Stimulated activated CD8-positive, alpha-beta memory T cell treated with anti-CD3 and anti-CD28 coated beads, Interleukin-2, amount 100 ng/mL, for 48 hours (primary cell): Measurements from ENCODE around the gene FOXO4.

ENCODE experiments used
- DNase-seq, 2 donors: peaks; one replicate each; pipeline ENCODE4 v3.0.0-alpha.2; 2020; ENCODE audit warnings: low read depth in 2 of 2

Gene FOXO4

GRCh38 chrX:71098951-71099506 lies 3.4 kb downstream of the FOXO4 start:
- no peak for DNase-seq

DNA sequence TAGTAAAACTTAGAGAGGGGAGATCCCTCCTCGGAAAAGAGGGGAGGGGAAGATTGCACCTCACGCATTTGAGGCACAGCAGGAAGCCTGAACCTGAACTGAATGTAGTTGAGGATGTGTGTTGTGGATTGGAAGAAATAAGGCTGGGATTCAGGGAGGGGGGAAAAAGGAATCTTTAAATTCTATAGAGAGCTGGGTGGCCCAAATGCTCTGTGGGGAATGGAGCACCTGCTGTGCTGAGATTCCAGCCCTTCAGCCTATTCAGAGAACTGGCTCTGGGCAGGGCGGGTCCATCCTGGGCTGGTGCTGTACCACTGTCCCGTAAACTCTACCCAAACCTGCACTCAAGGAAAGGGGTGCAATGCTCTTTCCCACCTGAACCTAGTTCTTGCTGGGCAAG lies 4.1 kb downstream of the FOXO4 start:
- DNase-seq: no peak

- DNase-seq: no peak
Observed at GRCh38 chrX:71100581-71101505, 5.2 kb downstream of the FOXO4 start.

GRCh38 chrX:71102292-71102691 lies 6.6 kb downstream of the FOXO4 start:
- no peak for DNase-seq

DNA sequence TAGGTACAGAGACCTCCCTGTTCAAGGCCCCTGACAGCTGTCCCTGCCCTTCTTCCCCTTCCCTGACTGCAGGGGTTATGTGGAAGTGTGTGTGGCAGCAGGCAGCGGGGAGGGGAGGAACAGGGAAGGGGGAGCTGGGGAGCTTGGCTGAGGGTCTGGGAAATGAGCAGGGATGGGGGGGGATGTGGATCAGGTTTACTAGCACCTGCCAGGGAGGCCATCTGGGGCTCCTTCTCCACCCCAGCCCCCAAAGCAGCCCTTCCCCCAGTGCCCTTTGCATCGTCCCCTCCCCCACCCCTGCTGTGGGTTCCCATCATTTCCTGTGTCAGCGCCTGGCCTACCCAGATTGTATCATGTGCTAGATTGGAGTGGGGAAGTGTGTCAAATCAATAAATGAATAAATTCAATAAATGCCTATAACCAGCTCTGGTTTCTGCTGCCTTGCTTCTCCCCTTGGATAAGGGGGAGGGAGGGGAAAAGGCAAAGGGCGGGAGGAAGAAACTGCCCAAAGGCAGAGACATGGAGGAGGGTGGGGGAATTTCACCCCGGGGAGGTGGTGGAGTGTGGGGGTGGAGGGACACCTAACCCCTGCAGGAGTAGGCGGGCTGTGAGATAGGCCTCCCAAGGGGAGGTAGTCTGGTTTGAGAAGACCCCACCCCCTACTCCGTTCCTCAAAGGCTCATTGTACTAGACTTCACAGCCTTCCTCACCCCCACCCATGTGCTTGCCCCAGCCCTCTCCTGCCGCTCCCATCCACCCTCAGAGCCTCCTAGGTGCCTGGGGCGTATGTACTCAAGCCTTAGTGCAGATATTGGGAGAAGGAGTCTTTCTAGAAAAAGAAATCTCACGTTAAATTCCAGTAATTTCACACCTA lies 7.7 kb downstream of the FOXO4 start:
- DNase-seq: peak in 1 of 2 donors; percentile 50

DNA sequence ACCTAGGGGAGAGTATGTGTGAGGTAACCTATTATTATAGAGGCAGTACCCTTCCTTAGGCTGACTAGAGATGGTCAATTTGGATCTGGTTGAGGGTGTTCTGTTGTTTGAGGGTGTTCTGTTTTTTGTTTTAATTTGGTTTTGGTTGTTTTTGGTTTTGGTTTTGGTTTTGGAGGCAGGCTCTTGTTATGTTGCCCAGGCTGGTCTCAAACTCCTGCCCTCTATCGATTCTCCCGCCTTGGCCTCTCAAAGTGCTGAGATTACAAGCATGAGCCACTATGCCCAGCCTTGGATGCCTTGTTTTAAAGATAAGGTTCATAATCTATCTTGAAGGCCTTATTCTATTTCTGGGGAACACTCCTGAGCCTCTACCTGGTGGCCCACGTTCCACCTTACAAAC lies 10.0 kb downstream of the FOXO4 start:
- no peak for DNase-seq

- DNase-seq: no peak
Observed at GRCh38 chrX:71106427-71106826, 10.8 kb downstream of the FOXO4 start, which contains the start of gene CXorf65. Gene CXorf65, minus strand, starts transcription at chrX:71106740. Its CDS starts 184 bp downstream, at chrX:71106556.

DNA sequence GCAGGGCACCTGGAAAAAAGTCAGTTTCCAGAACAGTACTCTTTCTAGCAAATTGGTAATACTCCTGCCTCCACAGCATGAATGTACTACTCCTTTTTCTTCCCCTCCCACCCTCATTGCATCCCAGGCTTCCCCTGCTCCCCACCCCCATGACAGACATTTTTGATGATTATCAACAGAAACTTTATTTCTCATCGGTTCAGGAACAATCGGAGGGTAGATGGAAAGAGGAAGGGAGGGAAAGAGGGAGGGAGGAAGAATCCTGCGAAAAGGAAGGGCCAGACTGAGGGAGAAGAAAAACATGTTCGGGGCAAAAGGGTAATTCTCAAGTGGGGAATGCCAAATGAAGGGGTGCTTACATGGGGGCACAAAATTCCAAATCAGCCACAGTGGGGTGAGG lies 11.6 kb downstream of the FOXO4 start:
- DNase-seq: no peak

DNA sequence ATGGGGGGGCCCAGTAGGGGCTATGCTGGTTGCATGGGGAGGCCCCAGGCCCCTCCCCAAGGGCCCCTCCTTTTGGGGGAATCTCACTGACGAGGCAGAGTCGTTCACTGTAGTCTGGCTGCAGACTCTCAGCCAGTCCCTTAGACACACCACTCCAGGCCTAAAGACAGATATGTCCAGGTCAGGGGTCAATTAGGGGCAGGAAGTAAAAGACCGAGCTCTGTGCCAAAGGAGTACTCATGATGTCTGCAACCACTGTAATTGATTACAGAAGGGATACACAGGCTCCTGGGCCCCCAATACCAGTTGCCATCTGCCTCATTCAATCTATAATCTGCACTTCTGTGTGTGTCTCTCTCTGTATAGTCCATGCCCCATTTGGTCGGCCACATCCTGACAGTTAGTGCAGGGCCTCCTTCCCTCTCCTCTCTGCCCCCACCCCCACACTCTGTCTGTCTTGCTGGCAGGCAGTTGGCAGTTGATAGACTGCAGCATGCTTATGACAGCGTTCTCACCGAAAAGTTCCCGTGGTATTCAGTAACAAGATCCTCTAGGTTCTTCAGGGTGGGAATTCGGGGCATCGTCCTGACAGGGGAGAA lies 12.2 kb downstream of the FOXO4 start:
- no peak for DNase-seq

DNA sequence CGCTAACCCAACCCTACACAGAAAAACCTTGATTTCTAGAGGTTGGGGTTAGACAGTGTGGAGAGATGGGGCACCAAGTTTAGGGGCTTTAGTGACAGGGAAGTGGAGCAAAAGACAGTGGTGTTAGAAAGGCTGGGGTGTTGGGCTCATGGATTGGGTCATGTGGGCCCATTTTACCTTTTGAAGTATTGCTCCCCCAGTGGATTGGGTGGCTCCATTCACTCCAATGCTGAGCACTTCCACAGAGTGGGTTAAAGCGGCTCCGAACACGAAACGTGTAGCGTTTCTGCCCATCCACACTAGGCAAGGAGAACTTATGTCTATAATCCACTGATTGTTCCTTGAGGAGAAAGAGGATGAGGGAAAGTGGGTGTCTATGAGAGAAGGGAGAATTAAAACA lies 13.4 kb downstream of the FOXO4 start:
- DNase-seq: no peak

DNA sequence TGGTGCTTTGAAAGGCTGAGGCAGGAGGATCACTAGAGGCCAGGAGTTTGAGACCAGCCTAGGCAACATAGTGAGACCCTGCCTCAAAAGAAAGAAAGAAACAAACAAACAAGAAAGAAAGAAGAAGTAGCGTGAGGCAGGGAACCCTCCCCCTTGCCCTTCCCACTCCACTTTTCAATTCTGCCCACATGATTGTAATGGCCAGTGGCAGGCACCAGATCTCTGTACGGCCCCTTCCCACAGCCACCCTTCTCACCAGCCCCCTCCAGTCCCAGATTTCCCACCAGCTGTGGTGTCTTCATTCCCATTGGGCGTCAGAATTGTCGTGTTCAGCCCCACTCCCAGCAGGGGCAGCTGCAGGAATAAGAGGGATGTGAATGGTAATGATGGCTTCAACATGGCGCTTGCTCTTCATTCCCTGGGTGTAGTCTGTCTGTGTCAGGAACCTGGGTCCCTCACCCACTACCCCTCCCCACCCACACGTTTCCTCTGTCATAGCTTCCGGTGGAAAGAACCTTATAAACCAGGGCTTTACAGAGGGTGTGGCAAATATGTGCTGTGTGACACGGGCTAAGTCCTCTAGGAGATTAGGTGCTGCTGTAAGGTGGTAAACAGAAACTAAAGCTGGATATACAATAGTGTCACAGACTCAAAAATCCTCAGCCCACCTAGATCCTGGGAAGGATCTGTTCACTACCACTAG lies 15.6 kb downstream of the FOXO4 start, which contains the start of gene IL2RG:
Gene IL2RG, minus strand, starts transcription at position 437 of the 703 bp plus-strand sequence. Its CDS starts 38 bp downstream, at position 399.
- peak; percentile 37 to 47 for DNase-seq

DNA sequence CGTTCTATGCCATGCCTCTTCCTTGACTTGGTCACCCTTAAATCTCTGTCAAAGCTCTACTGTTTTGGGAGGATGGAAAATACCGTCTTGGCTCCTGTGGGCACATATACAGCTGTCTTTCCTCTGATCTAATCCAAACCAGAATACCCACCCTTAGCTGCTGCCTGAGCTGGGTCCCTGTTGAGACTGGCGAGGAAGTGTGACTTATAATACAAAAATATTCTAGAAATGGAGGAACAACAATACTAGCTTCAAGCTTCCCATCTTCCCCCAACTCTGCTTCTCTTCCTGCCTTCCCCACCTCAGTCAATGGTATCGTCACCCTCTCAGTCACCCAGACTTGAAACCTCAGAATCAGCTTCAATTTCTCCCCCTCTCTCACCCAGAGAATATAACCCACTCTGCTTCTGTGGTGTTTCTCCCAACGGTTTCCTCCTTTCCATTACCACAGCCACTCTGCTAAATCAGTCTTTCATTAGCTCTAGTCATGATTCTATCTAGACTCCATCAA lies 16.3 kb downstream of the FOXO4 start:
- DNase-seq: no peak

DNA sequence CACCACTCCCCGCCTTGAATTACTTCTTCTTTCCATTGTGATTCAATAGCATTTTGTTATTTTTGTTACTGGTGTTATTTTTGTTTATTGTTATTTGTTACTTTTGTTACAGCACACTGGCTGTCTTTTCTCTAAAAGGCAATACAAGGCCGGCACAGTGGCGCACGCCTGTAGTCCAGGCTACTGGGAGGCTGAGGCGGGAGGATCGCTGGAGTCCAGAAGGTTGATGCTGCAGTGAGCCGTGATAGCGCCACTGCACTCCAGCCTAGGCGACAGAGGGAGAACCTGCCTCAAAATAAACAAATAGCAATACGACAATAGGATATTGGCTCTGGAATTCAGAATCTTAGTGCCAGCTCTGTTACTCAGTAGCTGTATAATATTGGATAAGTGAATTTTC lies 21.7 kb downstream of the FOXO4 start:
- no peak for DNase-seq

GRCh38 chrX:71118032-71118984 lies 22.7 kb downstream of the FOXO4 start, which contains the start of gene MED12:
Gene MED12, plus strand, starts transcription at chrX:71118596. Its CDS starts 159 bp downstream, at chrX:71118755.
- DNase-seq: peak; percentile 76 to 81

GRCh38 chrX:71118985-71119535 lies 23.4 kb downstream of the FOXO4 start:
- no peak for DNase-seq

DNA sequence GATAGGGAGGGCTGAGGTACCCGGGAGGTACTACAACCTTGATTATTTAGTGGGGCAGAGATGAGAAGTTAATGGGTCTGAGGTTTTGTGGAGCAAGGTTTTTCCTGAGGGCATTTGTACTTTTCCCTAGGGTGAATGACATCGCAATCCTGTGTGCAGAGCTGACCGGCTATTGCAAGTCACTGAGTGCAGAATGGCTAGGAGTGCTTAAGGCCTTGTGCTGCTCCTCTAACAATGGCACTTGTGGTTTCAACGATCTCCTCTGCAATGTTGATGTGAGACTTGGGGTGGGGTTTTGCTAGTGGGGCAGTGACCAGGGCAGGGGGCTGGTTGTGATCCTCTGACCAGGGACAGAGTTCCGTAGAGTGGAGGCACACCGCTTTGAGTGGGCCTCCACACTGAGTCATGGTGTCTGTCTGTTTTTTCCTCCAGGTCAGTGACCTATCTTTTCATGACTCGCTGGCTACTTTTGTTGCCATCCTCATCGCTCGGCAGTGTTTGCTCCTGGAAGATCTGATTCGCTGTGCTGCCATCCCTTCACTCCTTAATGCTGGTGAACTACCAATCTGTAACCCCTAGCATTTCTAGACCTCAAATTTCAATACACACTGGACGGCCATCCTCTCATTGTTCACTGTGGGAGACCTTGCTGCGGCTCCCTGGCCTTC lies 32.6 kb downstream of the FOXO4 start:
- DNase-seq: no peak

DNA sequence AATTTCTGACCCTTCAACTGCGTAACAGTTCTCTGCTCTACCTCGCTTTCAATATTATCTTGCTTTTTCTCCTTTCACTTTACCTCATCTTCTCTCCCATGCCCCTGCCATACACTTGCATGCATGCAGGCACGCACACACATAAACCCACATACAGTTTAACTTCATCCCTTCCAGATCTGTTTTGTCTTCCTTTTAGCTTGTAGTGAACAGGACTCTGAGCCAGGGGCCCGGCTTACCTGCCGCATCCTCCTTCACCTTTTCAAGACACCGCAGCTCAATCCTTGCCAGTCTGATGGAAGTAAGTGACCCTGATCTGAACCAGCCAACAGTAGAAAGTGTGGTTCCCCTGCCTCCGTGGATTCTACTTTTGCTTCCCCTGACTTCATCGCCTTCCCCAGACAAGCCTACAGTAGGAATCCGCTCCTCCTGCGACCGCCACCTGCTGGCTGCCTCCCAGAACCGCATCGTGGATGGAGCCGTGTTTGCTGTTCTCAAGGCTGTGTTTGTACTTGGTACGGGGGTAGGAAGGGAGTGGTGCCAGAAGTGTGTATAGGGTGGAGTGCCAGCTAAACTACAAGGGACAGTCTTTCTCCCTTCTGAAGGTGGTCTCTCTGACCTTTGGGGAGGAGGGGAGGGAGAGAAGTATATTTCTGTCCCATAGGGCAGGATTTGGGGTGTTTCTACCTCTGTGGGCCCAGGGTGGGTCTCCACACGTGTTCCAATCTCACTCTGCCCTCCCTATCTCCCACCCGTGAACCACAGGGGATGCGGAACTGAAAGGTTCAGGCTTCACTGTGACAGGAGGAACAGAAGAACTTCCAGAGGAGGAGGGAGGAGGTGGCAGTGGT lies 33.5 kb downstream of the FOXO4 start:
- DNase-seq: peak; percentile 60 to 69

DNA sequence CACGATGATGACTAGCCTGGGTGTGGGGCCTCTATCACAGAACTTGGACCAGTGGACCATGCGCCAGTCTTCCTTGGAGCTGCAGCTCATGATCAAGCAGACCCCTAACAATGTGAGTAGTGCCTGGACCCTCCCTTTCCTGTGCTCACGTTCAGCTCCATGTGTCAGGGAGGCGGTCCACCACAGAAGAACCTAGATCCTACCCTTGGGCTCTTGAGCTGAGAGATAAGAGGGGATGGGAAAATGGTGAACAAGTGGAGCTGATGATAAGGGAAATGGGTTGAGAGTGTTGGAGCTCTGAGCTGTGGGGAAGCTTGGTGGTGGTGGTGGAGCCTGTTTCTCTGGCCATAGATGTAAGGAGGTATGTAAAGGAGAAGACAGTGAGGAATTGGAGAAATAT lies 35.9 kb downstream of the FOXO4 start:
- no peak for DNase-seq
